ENCODE measurements around the gene M1AP. TPM values are rescaled to one million over a fixed set of nuclear protein-coding genes. Genes with fewer than 3 reads are reported as not detected.

The M1AP gene
- total and polyA plus RNA-seq, 4 donors, result 0.77 to 1.2 (median 0.88) TPM

DNA sequence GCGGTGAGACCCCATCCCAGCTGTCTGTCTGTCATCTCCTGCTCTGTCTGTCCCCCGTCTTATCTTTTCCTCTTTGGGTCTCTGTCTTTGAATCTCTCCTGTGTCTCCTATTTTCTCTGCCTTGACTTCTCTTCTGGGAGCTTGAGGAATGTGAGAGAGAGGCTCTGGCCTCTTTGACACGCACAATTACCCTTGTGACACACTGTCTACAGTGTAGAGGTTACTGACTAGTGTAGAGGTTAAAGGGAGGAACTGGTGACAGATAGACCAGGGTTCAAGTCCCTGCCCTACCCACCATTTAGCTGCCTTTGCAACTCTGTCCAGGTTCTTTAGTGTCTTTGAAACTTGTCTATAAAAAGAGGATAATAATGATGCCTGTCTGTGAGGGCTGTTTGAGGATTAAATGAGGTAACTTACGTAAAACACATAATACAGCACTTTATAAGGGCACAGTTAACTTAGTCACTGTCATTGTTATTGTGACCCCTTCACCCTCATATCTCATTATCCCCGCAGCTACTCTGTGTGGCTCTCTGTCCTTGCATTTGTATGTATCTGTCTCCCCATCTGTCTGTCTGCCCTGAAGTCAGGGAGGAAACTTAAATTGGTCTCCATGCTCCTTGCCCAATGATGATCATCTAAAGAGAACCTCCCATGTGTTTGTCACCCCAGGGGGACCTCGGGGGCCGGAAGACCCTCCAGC, 25.8 kb upstream of the M1AP start:
- ATAC-seq (ENCODE audit: insufficient read depth, low FRiP score) (no peak), DNase-seq (no peak)
- 82 to 85% methylated on average over 7 of the region's 7 CpGs for WGBS, 2 donors
- Histone ChIP-seq H3K9me3 (ENCODE audit: control insufficient read depth in 4 of 4, insufficient read depth in 3 of 4, low read length in 3 of 4) (no peaks in the 10 kb centered on the region), H3K4me1 (ENCODE audit: control insufficient read depth in 5 of 5, insufficient read depth in 5 of 5, low read length in 5 of 5) (peaks cover 0 to 2% (median 0%) of the 10 kb centered on the region in 5 donors), H3K27me3 (ENCODE audit: control insufficient read depth in 3 of 3, insufficient read depth in 3 of 3, low read length in 2 of 3) (no peaks in the 10 kb centered on the region), H3K9ac (ENCODE audit: insufficient read depth in 1 of 2, low read length in 2 of 2) (no peak overlapping the region), H3K36me3 (ENCODE audit: control insufficient read depth in 4 of 4, insufficient read depth in 4 of 4, low read length in 4 of 4) (peaks cover 0 to 14% (median 12%) of the 10 kb centered on the region in 4 donors), H3K4me3 (no peak overlapping the region), H3K27ac (ENCODE audit: low read depth in 1 of 2, low read length in 1 of 2) (no peak overlapping the region)
- TF ChIP-seq CTCF (IDR thresholded peaks at IDR 0.05; ENCODE audit: control extremely low read depth, extremely low read depth), result no peak

DNA sequence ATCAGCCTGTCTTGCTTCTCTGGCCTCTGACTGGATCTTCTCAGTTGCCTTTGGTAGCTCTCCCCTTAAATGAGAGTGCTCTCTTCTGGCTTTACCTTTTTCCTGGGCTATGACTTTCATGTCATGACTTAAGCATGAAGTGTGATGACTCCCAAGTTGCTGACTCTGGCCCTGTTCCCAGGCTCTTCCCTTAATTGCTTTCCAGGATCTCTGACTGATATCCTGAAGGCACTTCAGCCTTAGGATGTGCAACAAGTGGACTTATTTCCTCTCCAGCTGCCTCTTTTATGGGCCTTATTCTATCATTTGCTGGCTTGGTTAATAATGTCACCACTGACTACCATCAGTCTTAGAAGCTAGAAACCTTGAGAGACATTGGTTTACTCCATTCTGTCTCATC, 23.3 kb upstream of the M1AP start:
- no peak overlapping the region for H3K4me3 ChIP-seq
- no peak overlapping the region for H3K27ac ChIP-seq (ENCODE audit: low read depth in 1 of 2, low read length in 1 of 2)
- no peaks in the 10 kb centered on the region for H3K27me3 ChIP-seq (ENCODE audit: control insufficient read depth in 3 of 3, insufficient read depth in 3 of 3, low read length in 2 of 3)
- DNase-seq, result no peak
- TF ChIP-seq CTCF (IDR thresholded peaks at IDR 0.05; ENCODE audit: control extremely low read depth, extremely low read depth), result no peak
- no peaks in the 10 kb centered on the region for H3K9me3 ChIP-seq (ENCODE audit: control insufficient read depth in 4 of 4, insufficient read depth in 3 of 4, low read length in 3 of 4)
- no peak for ATAC-seq (ENCODE audit: insufficient read depth, low FRiP score)
- H3K9ac ChIP-seq (ENCODE audit: insufficient read depth in 1 of 2, low read length in 2 of 2), result no peak overlapping the region
- H3K4me1 ChIP-seq (ENCODE audit: control insufficient read depth in 5 of 5, insufficient read depth in 5 of 5, low read length in 5 of 5), result peaks cover 0 to 2% (median 0%) of the 10 kb centered on the region in 5 donors
- peaks cover 0 to 14% (median 11%) of the 10 kb centered on the region in 4 donors for H3K36me3 ChIP-seq (ENCODE audit: control insufficient read depth in 4 of 4, insufficient read depth in 4 of 4, low read length in 4 of 4)

- no peaks in the 10 kb centered on the region for H3K27me3 ChIP-seq (ENCODE audit: control insufficient read depth in 3 of 3, insufficient read depth in 3 of 3, low read length in 2 of 3)
- no peak overlapping the region for H3K27ac ChIP-seq (ENCODE audit: low read depth in 1 of 2, low read length in 1 of 2)
- peaks cover 0 to 2% (median 0%) of the 10 kb centered on the region in 5 donors for H3K4me1 ChIP-seq (ENCODE audit: control insufficient read depth in 5 of 5, insufficient read depth in 5 of 5, low read length in 5 of 5)
- no peak overlapping the region for H3K9ac ChIP-seq (ENCODE audit: insufficient read depth in 1 of 2, low read length in 2 of 2)
- DNase-seq (no peak), ATAC-seq (ENCODE audit: insufficient read depth, low FRiP score) (no peak)
- H3K36me3 ChIP-seq (ENCODE audit: control insufficient read depth in 4 of 4, insufficient read depth in 4 of 4, low read length in 4 of 4), result peaks cover 0 to 8% (median 1%) of the 10 kb centered on the region in 4 donors
- WGBS, 2 donors, result 96% methylated on average over 7 of the region's 7 CpGs
- H3K4me3 ChIP-seq, result no peak overlapping the region
- TF ChIP-seq CTCF (IDR thresholded peaks at IDR 0.05; ENCODE audit: control extremely low read depth, extremely low read depth), result no peak
- H3K9me3 ChIP-seq (ENCODE audit: control insufficient read depth in 4 of 4, insufficient read depth in 3 of 4, low read length in 3 of 4), result no peaks in the 10 kb centered on the region
These were observed 22.1 kb upstream of the M1AP start for GRCh38 chr2:74670263-74670662.

- H3K9ac ChIP-seq (ENCODE audit: insufficient read depth in 1 of 2, low read length in 2 of 2), result no peak overlapping the region
- no peaks in the 10 kb centered on the region for H3K27me3 ChIP-seq (ENCODE audit: control insufficient read depth in 3 of 3, insufficient read depth in 3 of 3, low read length in 2 of 3)
- H3K36me3 ChIP-seq (ENCODE audit: control insufficient read depth in 4 of 4, insufficient read depth in 4 of 4, low read length in 4 of 4), result peaks cover 0 to 3% (median 0%) of the 10 kb centered on the region in 4 donors
- 94 to 100% methylated on average over 1 of the region's 1 CpG for WGBS, 2 donors
- H3K4me3 ChIP-seq, result no peak overlapping the region
- H3K9me3 ChIP-seq (ENCODE audit: control insufficient read depth in 4 of 4, insufficient read depth in 3 of 4, low read length in 3 of 4), result no peaks in the 10 kb centered on the region
- no peak for TF ChIP-seq CTCF (IDR thresholded peaks at IDR 0.05; ENCODE audit: control extremely low read depth, extremely low read depth)
- no peak for ATAC-seq (ENCODE audit: insufficient read depth, low FRiP score)
- H3K27ac ChIP-seq (ENCODE audit: low read depth in 1 of 2, low read length in 1 of 2), result no peak overlapping the region
- no peak for DNase-seq
- H3K4me1 ChIP-seq (ENCODE audit: control insufficient read depth in 5 of 5, insufficient read depth in 5 of 5, low read length in 5 of 5), result peaks cover 0 to 2% (median 0%) of the 10 kb centered on the region in 5 donors
These were observed 20.0 kb upstream of the M1AP start for GRCh38 chr2:74668087-74668486.

Measured in lung (tissue), 12 donors.